NCI-H2227 (cell line): ENCODE results near the gene TTC12.
A peak's percentile ranks its signal among the peaks of the same experiment; 100 is the strongest.

Experiments used
- DNase-seq: peaks from one replicate; lab custom pipeline; 2025; ENCODE audit not compliant: unreplicated experiment; lab: John Stamatoyannopoulos, UW

The TTC12 gene

DNA sequence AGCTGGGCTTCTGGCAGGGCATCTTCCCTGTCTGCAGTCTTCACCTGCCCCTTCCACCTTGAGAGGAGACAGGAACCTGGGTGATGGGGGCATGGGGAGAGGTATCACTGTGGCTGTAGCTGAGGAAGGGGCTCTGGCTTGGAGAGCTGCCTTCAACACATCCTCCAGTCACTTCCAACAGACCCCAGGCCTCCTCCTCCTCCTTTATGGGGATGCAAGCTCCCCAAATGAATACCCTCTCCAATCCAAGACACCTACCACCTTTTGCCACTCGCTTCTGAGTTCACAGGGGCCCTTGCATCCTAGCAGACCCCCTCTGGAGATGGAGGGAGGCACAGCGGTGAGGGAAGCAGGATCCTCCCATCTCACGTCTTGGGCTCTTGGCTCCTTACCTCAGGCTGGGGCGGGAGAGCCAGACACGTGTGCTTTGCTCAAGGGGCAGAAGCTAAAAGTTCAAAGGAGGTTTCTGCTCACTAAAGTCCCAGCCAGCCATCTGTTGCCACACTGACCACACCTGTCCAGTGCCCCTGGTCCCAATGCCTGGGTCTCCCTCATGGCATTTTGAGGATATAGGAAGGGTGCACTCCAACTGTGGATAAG is 86.3 kb downstream of the TTC12 start:
- no peak for DNase-seq

DNA sequence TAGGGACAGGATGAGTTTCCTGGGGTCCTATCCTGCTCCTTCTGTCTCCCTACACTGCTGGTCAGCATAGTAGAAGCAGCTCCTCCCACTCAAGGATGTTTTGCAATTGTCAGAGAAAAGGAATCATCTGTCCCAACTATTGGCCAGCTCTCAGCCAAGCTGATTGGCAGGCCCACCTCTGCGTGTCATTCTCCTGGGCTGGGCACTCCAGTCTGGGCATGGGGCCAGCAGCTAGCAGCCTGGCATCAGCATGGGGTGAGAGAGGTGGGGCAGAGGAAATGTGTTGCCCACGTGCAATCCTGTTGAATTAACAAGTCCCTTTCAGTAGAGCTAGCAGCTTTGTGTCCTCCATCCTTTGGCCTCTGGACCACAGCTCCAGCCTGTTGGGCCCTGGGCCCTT is 87.3 kb downstream of the TTC12 start:
- peak; percentile 62 for DNase-seq

DNA sequence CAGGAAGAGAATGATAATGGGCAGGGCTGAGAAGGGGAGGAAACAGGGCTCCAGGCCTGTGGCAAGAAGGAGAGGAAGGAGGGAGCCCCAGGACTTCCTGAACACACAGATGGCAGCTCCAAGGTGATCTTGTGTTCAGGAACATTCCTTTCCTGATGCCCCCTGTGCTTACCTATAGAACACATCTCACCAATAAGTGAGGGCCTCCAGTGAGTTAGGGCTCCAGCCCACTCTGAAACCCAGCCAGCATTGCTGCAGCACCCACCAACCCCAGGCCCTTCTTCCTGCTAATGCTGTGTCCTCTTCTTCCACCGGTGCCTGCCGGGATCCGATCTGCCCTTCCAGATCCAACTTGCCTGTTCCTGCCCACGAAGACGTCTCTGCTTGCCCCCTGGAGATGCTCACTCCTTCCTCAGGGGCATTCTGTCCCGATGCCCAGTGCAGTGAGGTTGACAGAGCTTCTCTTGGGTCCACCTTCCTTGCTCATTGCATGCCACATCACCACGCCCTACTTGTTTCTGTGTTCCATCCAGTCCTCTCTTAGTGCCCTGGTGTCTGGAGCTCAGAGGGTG is 90.6 kb downstream of the TTC12 start:
- DNase-seq: no peak

DNA sequence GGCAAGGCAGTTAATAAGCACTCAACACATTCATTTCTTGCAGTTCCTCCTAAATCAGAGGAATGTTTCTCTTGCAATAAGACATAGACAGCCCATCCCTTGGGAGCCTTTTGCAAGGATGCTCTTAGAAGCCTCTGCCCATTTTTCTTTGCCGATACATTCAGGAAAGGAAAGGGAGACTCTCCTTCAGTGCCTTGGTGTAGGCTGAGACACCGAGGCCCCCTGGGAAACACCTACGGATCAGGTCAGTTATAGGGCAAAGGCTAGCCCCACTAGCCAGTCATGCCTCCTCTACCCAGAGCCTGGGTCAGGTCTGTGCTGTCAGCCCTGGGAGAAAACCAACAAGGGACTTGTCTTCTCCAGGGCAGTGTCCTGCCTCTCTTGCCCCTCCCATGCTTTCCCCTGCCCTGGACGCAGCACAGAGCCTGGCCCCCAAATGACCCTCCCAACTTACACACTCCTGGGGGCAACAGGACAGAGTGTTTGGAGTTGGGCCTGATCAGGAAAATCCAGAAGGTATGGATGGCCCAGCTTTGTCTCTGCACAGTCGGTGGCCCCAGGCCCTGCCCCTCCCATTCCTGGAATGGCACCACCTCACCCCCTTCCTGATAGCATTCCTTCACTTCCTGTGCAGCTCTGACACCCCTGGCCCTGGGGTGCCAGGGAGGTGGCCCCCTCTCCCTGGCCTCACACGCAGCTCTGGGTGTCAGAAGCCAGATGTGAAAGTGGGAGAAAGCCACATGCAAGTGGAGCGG is 91.5 kb downstream of the TTC12 start:
- no peak for DNase-seq

DNA sequence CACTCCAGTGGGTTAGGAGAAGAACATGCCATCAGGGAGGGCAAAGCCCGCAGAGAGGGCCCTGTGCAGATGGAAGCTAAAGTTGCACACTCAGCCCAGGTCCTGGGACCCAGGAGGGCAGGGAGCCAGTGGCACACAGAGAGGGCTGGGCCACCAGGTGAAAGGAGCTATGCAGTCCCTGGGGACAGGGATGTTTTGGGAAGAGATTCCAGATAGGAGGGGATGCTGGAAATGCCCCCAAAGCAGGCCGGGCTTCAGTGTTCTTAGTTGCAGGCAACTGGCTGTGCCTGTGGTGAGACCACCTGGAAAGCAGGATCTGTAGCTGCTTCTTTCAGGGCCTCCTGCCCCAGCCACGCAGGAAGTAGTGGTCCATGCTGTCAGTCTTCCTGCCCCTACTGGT is 92.8 kb downstream of the TTC12 start:
- no peak for DNase-seq

DNA sequence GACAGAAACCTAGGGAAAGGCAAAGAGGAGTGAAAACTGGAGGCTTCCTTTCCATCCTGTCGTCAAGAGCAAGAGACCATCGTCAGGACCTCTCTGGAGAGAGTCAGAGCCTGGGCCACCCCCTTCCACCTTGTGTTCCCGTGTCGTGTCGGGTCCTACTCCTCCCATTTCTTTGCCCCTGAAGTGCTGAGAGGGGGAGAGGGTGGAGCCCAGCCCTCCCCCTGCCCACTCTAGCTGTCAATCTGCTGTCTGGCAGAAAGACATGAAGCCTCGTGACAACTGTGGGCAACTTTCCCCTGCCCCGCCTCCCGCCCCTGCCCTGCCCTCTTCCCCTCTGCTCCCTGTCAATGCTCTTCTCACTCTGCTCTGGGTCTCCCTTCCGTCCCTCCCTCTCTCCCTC is 93.8 kb downstream of the TTC12 start:
- no peak for DNase-seq

DNA sequence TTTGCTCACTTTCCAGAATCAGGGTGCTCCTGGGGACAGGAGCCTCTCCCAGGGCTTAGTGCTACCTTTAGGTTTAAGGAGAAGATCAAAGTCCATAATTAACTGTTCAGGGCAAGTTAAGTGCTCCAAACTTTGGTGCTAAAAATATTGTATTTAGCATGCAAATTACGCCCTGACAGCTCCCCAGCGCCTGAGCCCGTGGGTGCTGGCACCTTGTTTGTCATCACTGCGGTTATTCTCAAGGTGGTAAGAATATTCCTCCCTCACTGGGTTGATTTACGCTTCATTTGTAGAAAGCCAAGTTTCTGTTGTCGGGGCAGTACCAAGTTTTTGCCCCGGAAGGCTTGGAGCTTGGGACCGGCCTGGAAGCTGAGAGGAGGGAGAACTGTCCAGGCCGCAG is 94.5 kb downstream of the TTC12 start:
- no peak for DNase-seq

DNA sequence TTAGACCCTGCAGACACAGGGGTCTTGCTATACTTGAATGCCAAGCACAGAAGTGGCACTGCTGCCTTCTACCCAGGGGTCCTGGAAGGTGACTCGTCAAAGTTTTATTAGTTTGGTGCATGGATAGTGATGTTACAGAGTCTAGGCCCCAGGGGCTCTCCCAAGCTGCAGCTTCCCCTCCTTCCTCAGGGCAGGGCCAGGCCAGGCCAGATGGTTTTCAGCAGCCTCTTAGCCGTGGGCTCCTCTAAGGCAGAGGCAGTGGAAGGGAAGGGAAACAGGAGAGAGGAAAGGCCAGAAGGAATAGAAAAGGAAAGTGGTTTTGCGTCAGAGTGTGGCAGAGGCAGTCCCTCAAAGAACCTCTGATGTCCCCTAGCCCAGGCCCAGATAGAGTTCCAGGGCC is 95.1 kb downstream of the TTC12 start:
- DNase-seq: no peak

DNA sequence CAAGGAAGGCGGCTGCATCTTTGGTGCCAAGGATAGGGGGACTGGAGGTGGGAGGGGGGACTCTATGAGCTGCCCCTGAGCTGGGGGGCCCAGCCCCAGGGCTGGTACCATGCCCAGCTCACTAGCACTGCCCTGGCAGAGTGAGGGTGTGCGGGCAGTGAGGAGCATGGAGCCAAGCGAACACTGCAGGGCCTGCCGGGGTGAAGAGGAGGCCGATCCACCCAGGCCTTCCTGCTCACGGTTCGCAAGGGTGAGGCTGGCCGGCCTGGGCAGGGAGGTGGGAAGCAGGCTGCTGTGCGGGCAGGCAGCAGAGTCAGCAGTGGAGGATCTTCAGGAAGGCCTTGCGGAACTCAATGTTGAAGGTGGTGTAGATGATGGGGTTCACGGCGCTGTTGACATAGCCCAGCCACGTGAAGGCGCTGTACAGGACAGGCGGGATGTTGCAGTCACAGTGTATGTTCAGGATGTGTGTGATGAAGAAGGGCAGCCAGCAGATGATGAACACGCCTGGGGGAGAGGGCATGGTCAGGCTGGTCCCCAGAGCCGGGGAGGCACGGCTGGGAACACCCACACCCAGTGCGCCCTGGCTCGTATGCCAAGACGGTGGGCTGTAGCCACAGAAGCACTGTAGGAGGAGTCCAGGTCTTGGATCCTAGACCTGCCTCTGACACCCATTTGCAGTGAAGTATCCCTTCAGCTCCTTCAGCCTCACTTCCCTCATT is 96.2 kb downstream of the TTC12 start:
- DNase-seq: no peak

DNA sequence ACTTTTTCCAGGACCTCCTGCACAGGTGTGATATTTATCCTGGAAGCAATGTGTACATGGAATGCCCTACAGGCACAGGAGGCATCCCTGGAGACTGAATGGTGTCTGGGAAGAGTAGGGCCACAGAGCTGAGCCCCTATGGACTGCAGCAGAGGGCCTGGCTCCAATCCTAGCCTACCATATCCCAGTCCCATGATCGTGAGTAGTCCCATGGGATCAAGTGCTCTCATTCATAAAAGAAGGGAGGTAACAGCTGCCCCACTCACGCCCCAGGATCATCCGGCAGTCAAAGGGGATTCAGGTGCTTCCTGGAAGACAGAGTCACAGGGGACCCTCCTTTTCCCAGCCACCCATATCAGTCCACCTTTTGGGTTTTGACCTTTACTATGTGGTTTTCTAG is 97.2 kb downstream of the TTC12 start:
- no peak for DNase-seq

DNA sequence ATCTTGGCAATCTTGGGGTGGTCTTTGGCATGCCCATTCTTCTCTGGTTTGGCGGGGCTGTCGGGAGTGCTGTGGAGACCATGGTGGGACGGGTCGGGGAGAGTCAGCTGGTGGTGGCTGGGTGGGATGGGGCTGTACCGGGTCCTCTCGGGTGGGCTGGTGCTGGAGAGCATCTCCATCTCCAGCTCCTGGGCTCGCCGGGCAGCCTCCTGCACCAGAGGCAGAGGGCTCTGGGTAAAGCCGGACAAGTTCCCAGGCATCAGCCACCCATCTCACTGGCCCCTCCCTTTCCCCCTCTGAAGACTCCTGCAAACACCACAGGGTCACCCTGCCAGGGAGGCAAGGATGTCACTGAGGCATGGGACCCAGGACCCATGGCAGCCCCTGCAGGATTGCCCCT is 98.3 kb downstream of the TTC12 start:
- no peak for DNase-seq

DNA sequence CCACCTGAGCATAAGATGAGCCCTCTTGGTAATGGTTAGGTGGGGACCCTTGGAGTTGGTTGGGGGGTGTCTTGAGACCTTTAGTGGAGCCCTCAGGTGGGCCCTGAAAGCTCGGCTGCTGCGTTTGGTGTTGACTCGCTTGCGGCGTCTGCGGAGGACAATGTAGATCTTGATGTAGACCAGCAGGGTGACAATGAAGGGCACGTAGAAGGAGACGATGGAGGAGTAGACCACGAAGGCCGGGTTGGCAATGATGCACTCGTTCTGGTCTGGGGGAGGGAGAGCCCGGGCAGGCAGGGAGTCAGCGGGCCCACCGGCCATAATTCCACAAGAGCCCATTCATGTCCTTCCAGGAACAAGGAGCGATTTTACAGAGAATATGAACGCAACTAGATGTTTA is 101.0 kb downstream of the TTC12 start:
- no peak for DNase-seq
